GM18867 (cell line): ENCODE measurements around the gene NFE2.

ENCODE experiments used
- ATAC-seq: cut with Tn5 transposase; IDR thresholded peaks from one replicate; pipeline ENCODE4 v1.9.1; 2021; ENCODE audit warnings: mild to moderate bottlenecking, moderate library complexity; ENCODE audit not compliant: unreplicated experiment

The NFE2 gene

GRCh38 chr12:54253240-54253639, 47.6 kb downstream of the NFE2 start:
- ATAC-seq, result no peak

DNA sequence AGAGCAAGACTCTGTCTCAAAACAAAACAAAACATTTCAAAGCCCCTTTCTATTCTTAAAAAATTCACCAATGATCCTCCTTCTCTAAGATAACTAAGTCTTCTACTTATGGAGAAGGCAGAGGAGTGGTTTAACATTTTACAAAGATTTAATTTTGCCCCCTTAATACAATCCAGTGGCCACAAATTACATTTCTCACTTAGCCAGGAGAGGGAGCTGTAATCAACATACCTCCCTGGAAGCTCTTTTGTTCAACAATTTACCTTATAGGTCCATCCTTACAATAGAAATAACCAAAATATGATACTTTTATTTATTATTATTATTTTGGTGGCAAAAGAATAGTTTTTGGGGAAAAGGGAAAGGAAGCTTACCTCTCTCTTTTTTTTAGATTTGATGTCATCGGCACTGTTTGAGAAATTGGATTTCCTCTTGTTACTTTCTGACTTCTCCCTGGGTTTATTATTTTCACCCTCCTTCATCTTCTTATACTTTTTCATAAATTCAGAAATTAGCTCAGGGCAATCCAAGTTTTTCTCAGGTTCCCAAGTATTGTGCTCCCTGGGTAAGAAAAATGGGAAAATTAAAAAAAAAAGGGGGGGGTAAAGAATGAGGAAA, 49.0 kb downstream of the NFE2 start:
- ATAC-seq, result no peak

GRCh38 chr12:54249489-54249888, 51.3 kb downstream of the NFE2 start:
- no peak for ATAC-seq

DNA sequence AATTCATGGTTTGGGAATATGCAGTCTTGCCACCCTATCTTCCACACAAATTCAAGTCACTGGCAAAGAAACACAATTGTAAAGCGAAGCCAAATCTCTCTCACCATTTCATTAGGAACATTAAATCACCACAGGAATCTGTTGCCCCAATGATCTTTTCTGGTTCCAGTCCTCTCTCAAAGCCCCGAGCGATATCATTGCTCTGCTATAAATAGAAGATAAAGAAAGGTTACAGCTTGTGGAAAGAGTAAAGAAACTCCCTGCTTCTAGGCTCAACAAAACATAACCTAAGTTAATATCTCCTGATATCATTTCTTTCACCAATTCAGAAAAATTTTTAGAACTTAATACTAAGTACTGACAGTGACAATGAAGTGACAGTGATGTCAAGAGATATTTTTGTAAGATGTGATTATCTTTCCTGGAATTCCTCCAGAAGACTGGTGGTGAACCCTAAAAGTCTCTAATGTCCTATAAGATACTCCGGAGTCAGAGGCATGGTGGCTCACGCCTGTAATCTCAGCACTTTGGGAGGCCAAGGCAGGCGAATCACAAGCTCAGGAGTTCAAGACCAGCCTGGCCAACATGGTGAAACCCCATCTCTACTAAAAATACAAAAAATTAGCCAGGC, 54.7 kb downstream of the NFE2 start:
- ATAC-seq, result no peak
